Sigmoid colon (tissue), 7 donors: Measurements from ENCODE around the gene ELAC2. TPM values are rescaled to one million over a fixed set of nuclear protein-coding genes. Genes with fewer than 3 reads are reported as not detected.

Source experiments
- DNase-seq: peaks from one replicate; pipeline ENCODE4 v3.0.0-alpha.2; 2019
- H3K27ac ChIP-seq, 4 donors: fragments of 200-600 bp; sonication (generic); one replicate each; pipeline ENCODE4 v1.5.1; 2016 to 2019; ENCODE audit warnings: mild to moderate bottlenecking in 1 of 4
- H3K27me3 ChIP-seq, 3 donors: fragments of 200-600 bp; sonication (generic); one replicate each; pipeline ENCODE4 v1.5.1; 2019; ENCODE audit warnings: mild to moderate bottlenecking in 1 of 3
- H3K36me3 ChIP-seq, 4 donors: fragments of 200-600 bp; sonication (generic); one replicate each; pipeline ENCODE4 v1.5.1; 2016 to 2019
- H3K4me1 ChIP-seq, 4 donors: fragments of 200-600 bp; sonication (generic); one replicate each; pipeline ENCODE4 v1.5.1; 2017 to 2019
- H3K4me3 ChIP-seq, 4 donors: fragments of 200-600 bp; sonication (generic); one replicate each; pipeline ENCODE4 v1.5.1; 2017 to 2019; ENCODE audit warnings: mild to moderate bottlenecking in 2 of 4, moderate library complexity in 1 of 4
- H3K9me3 ChIP-seq, 4 donors: fragments of 200-600 bp in 3 of 4; sonication (generic) in 3 of 4; one replicate each; pipeline versions ENCODE4 v1.5.1 to v1.6.1; 2013 to 2019
- CTCF ChIP-seq, 4 experiments: fragments of 450-650 bp in 3 of 4; fragments of 200-600 bp in 1 of 4; IDR thresholded peaks; one replicate each; pipeline ENCODE4 v1.5.1; 2016 to 2019; ENCODE audit warnings: antibody characterized with exemption in 4 of 4, mild to moderate bottlenecking in 3 of 4, moderate library complexity in 2 of 4
- EP300 ChIP-seq, 4 donors: sonication (generic); formaldehyde crosslinking; IDR thresholded peaks; one replicate each; pipeline ENCODE4 v1.6.1; 2017; ENCODE audit warnings: antibody characterized with exemption in 4 of 4
- POLR2A ChIP-seq, 2 donors: fragments of 450-650 bp; IDR thresholded peaks; one replicate each; pipeline ENCODE4 v1.6.1; 2016; ENCODE audit warnings: antibody characterized with exemption in 2 of 2, mild to moderate bottlenecking in 2 of 2, moderate library complexity in 2 of 2
- POLR2AphosphoS5 ChIP-seq, 4 donors: sonication (generic); formaldehyde crosslinking; IDR thresholded peaks; one replicate each; pipeline ENCODE4 v1.6.1; 2017; ENCODE audit warnings: antibody characterized with exemption in 4 of 4
- WGBS, 2 donors: extraction: QIAGEN DNeasy Blood & Tissue Kit; methylation state at CpG; one replicate each; pipeline ENCODE4 v1.1.7; 2013; 5-methylcytosine and 5-hydroxymethylcytosine counted together
- intact Hi-C: fragments of 100-400 bp; cut with DNase I; formaldehyde crosslinking; loops from one replicate; pipeline ENCODE4 v1.15.1; 2023
- polyA plus RNA-seq, 3 donors: library from polyadenylated mRNA; stranded (reverse); fragments of 200-250 nt; gene quantifications; one replicate each; pipeline ENCODE4 v1.2.3, GENCODE V29; 2013
- total RNA-seq, 4 donors: library from RNA; depleted of rRNA; stranded (reverse); fragments of >200 nt; gene quantifications; one replicate each; pipeline ENCODE4 v1.1.0, GENCODE V29; 2016
- donor health status: healthy with polysubstance abuse.
- donor health status: Bipolar disorder and iron deficiency.
- donor health status: healthy.

The ELAC2 gene
- total and polyA plus RNA-seq, 7 donors, result 12.7 to 67.0 (median 46.9) TPM

GRCh38 chr17:12990041-12990808, 27.6 kb downstream of the ELAC2 start:
- H3K9me3 ChIP-seq, result no peaks in the 10 kb centered on the region
- no peak for DNase-seq
- H3K27me3 ChIP-seq, result no peaks in the 10 kb centered on the region
- 86 to 92% methylated on average over 25 of the region's 25 CpGs for WGBS, 2 donors
- no peak overlapping the region for H3K4me3 ChIP-seq
- TF ChIP-seq POLR2AphosphoS5 (IDR thresholded peaks at IDR 0.05) (no peak), EP300 (IDR thresholded peaks at IDR 0.05) (no peak), POLR2A (IDR thresholded peaks at IDR 0.05) (no peak), CTCF (IDR thresholded peaks at IDR 0.05) (no peak)
- H3K36me3 ChIP-seq, result peaks cover 26 to 54% (median 34%) of the 10 kb centered on the region in 4 donors
- no peak overlapping the region for H3K27ac ChIP-seq
- intact Hi-C loops, result no loop called here
- H3K4me1 ChIP-seq, result no peaks in the 10 kb centered on the region

- H3K9me3 ChIP-seq, result no peaks in the 10 kb centered on the region
- no peak overlapping the region for H3K27ac ChIP-seq
- no peak overlapping the region for H3K4me3 ChIP-seq
- no peaks in the 10 kb centered on the region for H3K27me3 ChIP-seq
- 72 to 89% methylated on average over 12 of the region's 12 CpGs for WGBS, 2 donors
- peaks cover 0 to 23% (median 3%) of the 10 kb centered on the region in 4 donors for H3K36me3 ChIP-seq
- intact Hi-C loops, result no loop called here
- no peaks in the 10 kb centered on the region for H3K4me1 ChIP-seq
- TF ChIP-seq EP300 (IDR thresholded peaks at IDR 0.05), result no peak
- TF ChIP-seq POLR2AphosphoS5 (IDR thresholded peaks at IDR 0.05), result no peak
- TF ChIP-seq CTCF (IDR thresholded peaks at IDR 0.05), result no peak
- no peak for TF ChIP-seq POLR2A (IDR thresholded peaks at IDR 0.05)
- DNase-seq, result no peak
These were observed 30.7 kb downstream of the ELAC2 start for GRCh38 chr17:12987120-12987519.

DNA sequence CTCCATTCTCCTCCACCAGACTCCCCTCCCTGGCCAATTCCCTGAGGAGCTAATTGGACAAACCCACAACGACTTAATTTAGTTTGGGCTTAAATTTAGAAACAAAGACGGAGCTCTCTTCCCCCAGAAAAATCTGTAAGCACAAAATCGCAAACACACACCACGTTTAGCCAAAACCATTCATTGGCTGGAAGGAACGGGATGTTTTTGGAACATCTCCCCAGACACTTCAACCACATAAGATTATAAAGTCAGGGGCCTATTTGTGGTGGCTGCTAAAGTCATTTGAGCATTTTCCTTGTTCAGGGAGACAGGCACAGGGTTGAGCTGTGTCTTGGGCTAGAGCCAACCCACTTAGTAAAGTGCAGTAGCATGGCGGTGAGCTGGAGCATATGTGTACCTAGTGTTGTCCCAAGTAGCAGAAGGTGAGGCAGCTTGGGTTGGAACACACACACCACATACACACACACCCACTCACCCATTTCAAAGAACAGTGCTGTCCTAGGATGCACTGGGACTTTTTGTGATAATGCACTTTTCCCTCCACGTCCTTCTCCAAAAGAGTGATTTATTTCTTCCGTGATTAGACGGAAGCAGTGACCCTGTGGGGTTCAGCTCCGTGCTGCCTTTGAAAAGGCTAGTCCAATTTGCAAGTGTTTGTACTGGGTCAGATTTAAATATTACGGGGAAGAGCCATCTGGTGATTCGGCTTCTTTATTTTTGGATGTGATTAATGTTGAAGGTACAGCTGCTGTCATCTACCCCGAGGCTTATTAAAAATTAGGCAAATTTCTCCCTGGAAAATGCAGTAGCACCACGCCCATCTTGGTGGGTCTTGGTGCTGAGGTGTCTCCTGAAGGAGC, 32.2 kb downstream of the ELAC2 start:
- peaks cover 0 to 9% (median 0%) of the 10 kb centered on the region in 4 donors for H3K36me3 ChIP-seq
- H3K9me3 ChIP-seq, result no peaks in the 10 kb centered on the region
- no peak overlapping the region for H3K4me3 ChIP-seq
- H3K27me3 ChIP-seq, result no peaks in the 10 kb centered on the region
- intact Hi-C loops, result no loop called here
- DNase-seq, result no peak
- H3K27ac ChIP-seq, result peak overlapping the region in 2 of 4 donors; percentile 2 to 67
- H3K4me1 ChIP-seq, result no peaks in the 10 kb centered on the region
- no peak for TF ChIP-seq POLR2AphosphoS5 (IDR thresholded peaks at IDR 0.05)
- TF ChIP-seq EP300 (IDR thresholded peaks at IDR 0.05), result no peak
- TF ChIP-seq POLR2A (IDR thresholded peaks at IDR 0.05), result no peak
- TF ChIP-seq CTCF (IDR thresholded peaks at IDR 0.05), result no peak
- WGBS, 2 donors, result 74 to 82% methylated on average over 14 of the region's 14 CpGs

DNA sequence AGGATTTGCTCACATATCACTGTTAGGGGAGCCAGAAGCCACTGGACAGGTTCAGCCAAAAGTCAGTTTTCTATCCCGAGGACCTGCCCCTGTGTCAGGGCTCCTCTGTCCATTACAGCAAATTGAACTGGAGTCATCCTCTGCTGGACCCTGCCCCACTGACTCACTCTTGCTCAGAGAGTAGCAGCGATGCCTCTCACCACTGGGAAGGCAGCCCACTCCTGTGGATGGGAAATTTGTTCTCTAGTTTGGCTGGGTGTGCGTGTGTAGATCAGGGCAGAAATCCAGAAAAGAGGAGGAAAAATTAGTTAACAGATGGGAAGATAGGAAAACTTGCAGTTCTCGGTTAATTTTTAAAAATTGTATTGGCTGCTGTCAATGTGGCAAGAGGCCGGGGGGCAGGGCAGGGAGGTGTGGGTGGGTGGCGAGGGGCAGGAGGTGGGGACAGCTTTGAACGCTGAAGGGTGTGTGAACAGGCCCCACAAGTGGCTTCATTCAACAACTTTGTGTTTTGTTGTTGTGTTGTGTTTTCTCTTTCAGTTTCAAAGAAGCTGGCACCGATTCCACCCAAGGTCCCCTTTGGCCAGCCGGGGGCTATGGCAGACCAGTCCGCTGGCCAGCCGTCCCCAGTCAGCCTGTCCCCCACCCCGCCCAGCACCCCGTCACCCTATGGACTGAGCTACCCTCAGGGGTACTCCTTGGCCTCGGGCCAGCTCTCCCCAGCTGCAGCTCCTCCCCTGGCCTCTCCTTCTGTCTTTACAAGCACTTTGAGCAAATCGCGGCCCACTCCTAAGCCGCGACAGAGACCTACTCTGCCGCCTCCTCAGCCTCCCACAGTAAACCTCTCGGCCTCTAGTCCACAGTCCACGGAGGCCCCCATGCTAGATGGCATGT, 33.6 kb downstream of the ELAC2 start:
- Histone ChIP-seq H3K27ac (peak overlapping the region; percentile 12 to 67 (median 50)), H3K9me3 (no peaks in the 10 kb centered on the region), H3K4me3 (peak overlapping the region in 1 of 4 donors; percentile 5), H3K27me3 (no peaks in the 10 kb centered on the region), H3K36me3 (no peaks in the 10 kb centered on the region), H3K4me1 (no peaks in the 10 kb centered on the region)
- intact Hi-C loops, result no loop called here
- no peak for TF ChIP-seq CTCF (IDR thresholded peaks at IDR 0.05)
- no peak for TF ChIP-seq POLR2AphosphoS5 (IDR thresholded peaks at IDR 0.05)
- TF ChIP-seq POLR2A (IDR thresholded peaks at IDR 0.05), result no peak
- no peak for TF ChIP-seq EP300 (IDR thresholded peaks at IDR 0.05)
- peak; percentile 91 for DNase-seq
- WGBS, 2 donors, result 72 to 87% methylated on average over 21 of the region's 21 CpGs
